Measurements from ENCODE around the gene KIF3C. TPM values are rescaled to one million over a fixed set of nuclear protein-coding genes. Genes with fewer than 3 reads are reported as not detected.

KIF3C gene
- total RNA-seq, 3 donors from 2014 or later, result 3.4 to 32.8 (median 6.0) TPM

DNA sequence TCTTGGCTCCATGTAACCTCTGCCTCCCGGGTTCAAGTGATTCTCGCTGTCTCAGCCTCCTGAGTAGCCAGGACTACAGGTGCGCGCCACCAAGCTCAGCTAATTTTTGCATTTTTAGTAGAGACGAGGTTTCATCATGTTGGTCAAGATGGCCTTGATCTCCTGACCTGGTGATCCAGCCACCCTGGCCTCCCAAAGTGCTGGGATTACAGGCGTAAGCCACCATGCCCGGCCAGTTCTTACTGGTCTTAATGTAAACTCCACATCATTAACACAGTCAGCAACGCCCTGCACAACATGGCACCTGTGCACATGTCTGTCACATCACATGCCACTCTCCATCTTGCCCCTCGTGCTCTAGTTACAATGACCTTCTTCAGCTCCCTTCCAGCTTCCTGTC lies 5.8 kb upstream of the KIF3C start:
- no peak for DNase-seq (ENCODE audit: low spot score in 2 of 2)
- TF ChIP-seq POLR2A (IDR thresholded peaks at IDR 0.05) (no peak), POLR2AphosphoS5 (IDR thresholded peaks at IDR 0.05) (no peak)
- TF ChIP-seq, protein P1, sequence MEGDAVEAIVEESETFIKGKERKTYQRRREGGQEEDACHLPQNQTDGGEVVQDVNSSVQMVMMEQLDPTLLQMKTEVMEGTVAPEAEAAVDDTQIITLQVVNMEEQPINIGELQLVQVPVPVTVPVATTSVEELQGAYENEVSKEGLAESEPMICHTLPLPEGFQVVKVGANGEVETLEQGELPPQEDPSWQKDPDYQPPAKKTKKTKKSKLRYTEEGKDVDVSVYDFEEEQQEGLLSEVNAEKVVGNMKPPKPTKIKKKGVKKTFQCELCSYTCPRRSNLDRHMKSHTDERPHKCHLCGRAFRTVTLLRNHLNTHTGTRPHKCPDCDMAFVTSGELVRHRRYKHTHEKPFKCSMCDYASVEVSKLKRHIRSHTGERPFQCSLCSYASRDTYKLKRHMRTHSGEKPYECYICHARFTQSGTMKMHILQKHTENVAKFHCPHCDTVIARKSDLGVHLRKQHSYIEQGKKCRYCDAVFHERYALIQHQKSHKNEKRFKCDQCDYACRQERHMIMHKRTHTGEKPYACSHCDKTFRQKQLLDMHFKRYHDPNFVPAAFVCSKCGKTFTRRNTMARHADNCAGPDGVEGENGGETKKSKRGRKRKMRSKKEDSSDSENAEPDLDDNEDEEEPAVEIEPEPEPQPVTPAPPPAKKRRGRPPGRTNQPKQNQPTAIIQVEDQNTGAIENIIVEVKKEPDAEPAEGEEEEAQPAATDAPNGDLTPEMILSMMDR (IDR thresholded peaks at IDR 0.05), result no peak
- intact Hi-C loops (cut with DNase I; ENCODE audit: low total_unique reads), result no loop called here

DNA sequence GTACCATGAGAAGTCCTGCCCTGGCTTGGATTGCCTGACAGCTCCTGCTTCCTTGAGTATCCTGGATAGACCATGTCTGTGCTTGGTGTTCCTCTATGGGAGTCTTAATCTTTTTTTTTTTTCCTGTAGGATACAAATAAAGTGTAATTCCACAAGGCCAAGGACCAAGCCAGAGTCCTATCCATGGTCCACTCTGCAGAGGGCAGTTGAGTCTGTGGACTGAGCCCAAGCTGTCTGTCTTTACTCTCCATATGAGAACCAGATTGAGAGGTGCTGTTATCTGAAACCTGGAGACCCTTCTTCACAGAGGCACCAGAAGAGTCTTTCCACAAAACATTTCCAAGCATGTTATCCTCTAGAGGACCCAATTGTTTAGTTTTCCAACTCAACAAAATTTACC lies 1.4 kb upstream of the KIF3C start:
- no peak for DNase-seq (ENCODE audit: low spot score in 2 of 2)
- no peaks in the 10 kb centered on the region for H3K4me1 ChIP-seq
- no peaks in the 10 kb centered on the region for H3K27me3 ChIP-seq
- TF ChIP-seq POLR2AphosphoS5 (IDR thresholded peaks at IDR 0.05) (no peak), POLR2A (IDR thresholded peaks at IDR 0.05) (no peak)
- TF ChIP-seq, protein P1 (IDR thresholded peaks at IDR 0.05), result no peak
- intact Hi-C loops (cut with DNase I; ENCODE audit: low total_unique reads), result no loop called here
- H3K9me3 ChIP-seq, result no peaks in the 10 kb centered on the region
- no peak overlapping the region for H3K4me3 ChIP-seq
- no peak overlapping the region for H3K27ac ChIP-seq
- H3K36me3 ChIP-seq, result no peaks in the 10 kb centered on the region

More for the DNA sequence above, 5.8 kb upstream of the KIF3C start:
- H3K27ac ChIP-seq, result no peak overlapping the region
- H3K4me1 ChIP-seq, result no peaks in the 10 kb centered on the region
- no peak overlapping the region for H3K4me3 ChIP-seq
- H3K9me3 ChIP-seq, result no peaks in the 10 kb centered on the region
- no peaks in the 10 kb centered on the region for H3K27me3 ChIP-seq
- no peaks in the 10 kb centered on the region for H3K36me3 ChIP-seq

DNA sequence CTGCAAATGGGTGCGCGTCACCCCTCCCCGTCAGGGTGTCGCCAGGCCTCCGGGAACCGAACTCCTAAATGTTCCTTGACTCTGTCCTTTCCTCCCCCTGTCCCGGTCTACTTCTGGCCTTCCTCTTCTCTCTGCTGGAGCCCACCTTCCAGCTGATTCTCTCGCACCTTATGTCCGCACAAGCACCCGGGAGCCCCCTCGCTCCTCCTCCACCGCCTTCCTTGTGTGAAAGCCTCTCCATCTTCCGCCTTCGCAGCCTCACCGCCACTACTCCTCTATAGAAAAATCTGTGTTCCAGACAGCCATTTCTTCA lies 627 bp upstream of the KIF3C start:
- peak overlapping the region; percentile 80 to 89 (median 85) for H3K4me3 ChIP-seq
- H3K9me3 ChIP-seq, result no peaks in the 10 kb centered on the region
- no peak for TF ChIP-seq POLR2AphosphoS5 (IDR thresholded peaks at IDR 0.05)
- TF ChIP-seq, protein P1 (IDR thresholded peaks at IDR 0.05), result no peak
- no peak for TF ChIP-seq POLR2A (IDR thresholded peaks at IDR 0.05)
- intact Hi-C loops (cut with DNase I; ENCODE audit: low total_unique reads), result no loop called here
- DNase-seq (ENCODE audit: low spot score in 2 of 2), result no peak
- H3K4me1 ChIP-seq, result no peaks in the 10 kb centered on the region
- H3K36me3 ChIP-seq, result no peaks in the 10 kb centered on the region
- peak overlapping the region; percentile 74 to 87 for H3K27ac ChIP-seq
- no peaks in the 10 kb centered on the region for H3K27me3 ChIP-seq

DNA sequence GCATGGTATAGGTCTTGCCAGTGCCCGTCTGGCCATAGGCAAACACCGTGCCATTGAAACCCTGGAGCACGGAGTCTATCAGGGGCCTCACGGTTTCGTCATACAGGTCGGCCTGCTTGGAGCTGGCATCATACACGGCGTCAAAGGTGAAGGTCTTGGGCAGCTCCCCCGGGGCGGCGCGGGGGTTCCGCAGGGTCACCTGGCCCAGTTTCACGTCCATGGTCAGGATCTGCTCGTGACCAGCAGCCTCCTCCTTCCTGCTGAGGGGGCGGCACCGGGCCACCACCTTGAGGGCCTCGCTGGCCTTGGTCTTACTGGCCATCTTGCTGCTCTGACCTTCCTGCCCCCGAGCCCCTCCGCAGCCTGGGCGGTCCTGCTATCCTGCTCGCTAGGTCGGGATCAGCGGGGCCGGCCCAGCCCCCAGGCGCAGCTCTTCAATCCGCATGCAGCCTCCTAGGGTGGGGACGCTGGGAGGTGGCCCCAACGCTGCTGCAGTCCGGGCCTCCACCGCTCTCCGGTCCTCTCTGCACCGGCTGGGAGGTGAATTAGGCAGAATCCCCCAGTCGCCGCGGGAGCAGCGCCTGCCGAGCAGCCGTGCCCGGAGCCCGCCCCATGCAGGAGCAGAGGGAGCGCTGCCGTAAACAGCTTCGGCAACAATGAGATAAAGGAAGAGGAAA lies 563 bp downstream of the KIF3C start:
- Histone ChIP-seq H3K36me3 (no peaks in the 10 kb centered on the region), H3K27me3 (no peaks in the 10 kb centered on the region), H3K27ac (peak overlapping the region; percentile 74 to 87), H3K4me3 (peak overlapping the region; percentile 80 to 89 (median 85)), H3K4me1 (no peaks in the 10 kb centered on the region), H3K9me3 (no peaks in the 10 kb centered on the region)
- no peak for DNase-seq (ENCODE audit: low spot score in 2 of 2)
- no peak for TF ChIP-seq POLR2AphosphoS5 (IDR thresholded peaks at IDR 0.05)
- TF ChIP-seq POLR2A (IDR thresholded peaks at IDR 0.05), result no peak
- TF ChIP-seq, protein P1 (IDR thresholded peaks at IDR 0.05), result no peak
- intact Hi-C loops (cut with DNase I; ENCODE audit: low total_unique reads), result no loop called here

DNA sequence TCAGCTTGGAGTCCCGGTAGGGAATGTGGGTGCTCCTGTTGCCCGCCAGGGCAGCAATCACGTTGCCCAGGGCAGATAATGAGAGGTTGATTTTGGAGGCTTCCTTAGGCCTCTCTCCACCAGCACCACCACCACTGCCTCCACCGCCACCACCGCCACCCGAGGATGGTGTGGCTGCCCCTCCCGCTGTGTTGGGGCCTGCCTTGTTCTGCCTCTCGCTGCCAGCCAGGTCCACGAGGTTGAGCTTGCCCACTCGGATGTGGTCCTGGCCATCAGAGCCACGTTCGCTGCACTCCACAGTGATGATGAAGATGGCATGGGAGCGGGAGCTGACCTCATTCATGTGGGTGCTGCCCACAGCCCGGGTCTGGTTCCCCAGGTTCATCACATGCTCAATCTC lies 1.3 kb downstream of the KIF3C start:
- Histone ChIP-seq H3K9me3 (no peaks in the 10 kb centered on the region), H3K4me3 (peak overlapping the region in 1 of 3 donors; percentile 80), H3K4me1 (no peaks in the 10 kb centered on the region), H3K36me3 (no peaks in the 10 kb centered on the region), H3K27me3 (no peaks in the 10 kb centered on the region), H3K27ac (no peak overlapping the region)
- TF ChIP-seq POLR2A (IDR thresholded peaks at IDR 0.05), result no peak
- no peak for TF ChIP-seq POLR2AphosphoS5 (IDR thresholded peaks at IDR 0.05)
- TF ChIP-seq, protein P1 (IDR thresholded peaks at IDR 0.05), result no peak
- intact Hi-C loops (cut with DNase I; ENCODE audit: low total_unique reads), result no loop called here
- DNase-seq (ENCODE audit: low spot score in 2 of 2), result no peak

Data from breast epithelium (tissue), 4 donors.